ENCODE measurements around the gene KCNE1.
"Not testable (repeated sequence)": the region's sequence is repeated elsewhere in the genome, so short reads cannot be mapped to it uniquely, and the experiment has no call there.

KCNE1 gene

GRCh38 chr21:34557261-34557660 is 45.3 kb upstream of the KCNE1 start:
- CTCF ChIA-PET, result no interaction called here
- no peak overlapping the region for H3K4me3 ChIP-seq (ENCODE audit: low read depth, low read length)
- TF ChIP-seq CTCF (IDR thresholded peaks at IDR 0.05; ENCODE audit: insufficient read depth, low read length, missing control alignments), result no peak
- POLR2A ChIA-PET, result no interaction called here
- DNase-seq (ENCODE audit: low read depth, low spot score), result no peak

- H3K4me3 ChIP-seq (ENCODE audit: low read depth, low read length); DNase-seq (ENCODE audit: low read depth, low spot score): not testable (repeated sequence)
- CTCF ChIA-PET, result interaction anchor here (0.5 to 2.9 kb wide), 6 partner anchors 8 to 44 kb away, joined by 3 to 7 read pairs (median 3); no protein-coding TSS in a partner anchor
- POLR2A ChIA-PET, result interaction anchor here (2.6 kb wide), 1 partner anchor 29 kb away, joined by 61 read pairs; no protein-coding TSS in a partner anchor
Observed at GRCh38 chr21:34554670-34555069, 42.7 kb upstream of the KCNE1 start.

GRCh38 chr21:34554227-34554626 is 42.2 kb upstream of the KCNE1 start:
- POLR2A ChIA-PET, result interaction anchor here (1.5 to 2.6 kb wide), 2 partner anchors 22 to 29 kb away, joined by 6 to 61 read pairs; no protein-coding TSS in a partner anchor
- CTCF ChIA-PET, result interaction anchor here (0.5 to 2.9 kb wide), 6 partner anchors 12 to 44 kb away, joined by 3 to 13 read pairs (median 4); no protein-coding TSS in a partner anchor
- no peak overlapping the region for H3K4me3 ChIP-seq (ENCODE audit: low read depth, low read length)
- no peak for TF ChIP-seq CTCF (IDR thresholded peaks at IDR 0.05; ENCODE audit: insufficient read depth, low read length, missing control alignments)
- no peak for DNase-seq (ENCODE audit: low read depth, low spot score)

GRCh38 chr21:34553151-34553952 is 41.3 kb upstream of the KCNE1 start:
- TF ChIP-seq CTCF (IDR thresholded peaks at IDR 0.05; ENCODE audit: insufficient read depth, low read length, missing control alignments), result no peak
- POLR2A ChIA-PET, result interaction anchor here (0.7 to 2.6 kb wide), 6 partner anchors 23 to 72 kb away, joined by 3 to 61 read pairs (median 5); partner anchors contain the start of gene RCAN1
- DNase-seq (ENCODE audit: low read depth, low spot score), result no peak

GRCh38 chr21:34552360-34553098 is 40.5 kb upstream of the KCNE1 start:
- TF ChIP-seq CTCF (IDR thresholded peaks at IDR 0.05; ENCODE audit: insufficient read depth, low read length, missing control alignments), result no peak
- H3K4me3 ChIP-seq (ENCODE audit: low read depth, low read length), result peak overlapping the region; percentile 45
- DNase-seq (ENCODE audit: low read depth, low spot score), result no peak
- POLR2A ChIA-PET, result interaction anchor here (0.7 to 2.6 kb wide), 5 partner anchors 22 to 63 kb away, joined by 3 to 61 read pairs (median 6); partner anchors contain the start of gene RCAN1
- CTCF ChIA-PET, result interaction anchor here (1.2 to 2.9 kb wide), 4 partner anchors 9 to 42 kb away, joined by 3 to 13 read pairs (median 8); no protein-coding TSS in a partner anchor

More at GRCh38 chr21:34553151-34553952, 41.3 kb upstream of the KCNE1 start:
- H3K4me3 ChIP-seq (ENCODE audit: low read depth, low read length), result peak overlapping the region; percentile 45
- CTCF ChIA-PET, result interaction anchor here (1.7 to 2.9 kb wide), 4 partner anchors 10 to 43 kb away, joined by 4 to 13 read pairs (median 8); no protein-coding TSS in a partner anchor

GRCh38 chr21:34550182-34550799 is 38.3 kb upstream of the KCNE1 start:
- DNase-seq (ENCODE audit: low read depth, low spot score), result no peak
- CTCF ChIA-PET, result no interaction called here
- POLR2A ChIA-PET, result no interaction called here
- no peak overlapping the region for H3K4me3 ChIP-seq (ENCODE audit: low read depth, low read length)
- TF ChIP-seq CTCF (IDR thresholded peaks at IDR 0.05; ENCODE audit: insufficient read depth, low read length, missing control alignments), result no peak

Data from AG04449 (cell line).